Measurements from ENCODE around the gene RYR2. TPM values are rescaled to one million over a fixed set of nuclear protein-coding genes. Genes with fewer than 3 reads are reported as not detected.

The RYR2 gene
- total RNA-seq, 6 experiments from 2014 or later = 0.05 to 0.17 TPM; not detected in 4

- Mint-ChIP-seq H3K4me3 (no peak overlapping the region), H3K36me3 (ENCODE audit: low read depth) (no peaks in the 10 kb centered on the region)
Observed at GRCh38 chr1:237640966-237641365, 599.0 kb downstream of the RYR2 start.

GRCh38 chr1:237650809-237651208, 608.8 kb downstream of the RYR2 start:
- TF ChIP-seq CTCF (IDR thresholded peaks at IDR 0.05) = no peak
- no peaks in the 10 kb centered on the region for H3K36me3 Mint-ChIP-seq (ENCODE audit: low read depth)
- no peaks in the 10 kb centered on the region for H3K27me3 Mint-ChIP-seq (ENCODE audit: insufficient read depth)
- H3K4me3 Mint-ChIP-seq = no peak overlapping the region
- no peaks in the 10 kb centered on the region for H3K4me1 Mint-ChIP-seq (ENCODE audit: low read depth)
- H3K27ac Mint-ChIP-seq = no peak overlapping the region
- no peak for DNase-seq
- H3K9me3 Mint-ChIP-seq = peaks cover 19% of the 10 kb centered on the region

More at GRCh38 chr1:237640966-237641365, 599.0 kb downstream of the RYR2 start:
- H3K4me1 Mint-ChIP-seq (ENCODE audit: low read depth) = no peaks in the 10 kb centered on the region
- DNase-seq = no peak
- no peaks in the 10 kb centered on the region for H3K27me3 Mint-ChIP-seq (ENCODE audit: insufficient read depth)
- TF ChIP-seq CTCF (IDR thresholded peaks at IDR 0.05) = no peak
- peaks cover 21% of the 10 kb centered on the region for H3K9me3 Mint-ChIP-seq
- no peak overlapping the region for H3K27ac Mint-ChIP-seq

- peaks cover 17% of the 10 kb centered on the region for H3K9me3 Mint-ChIP-seq
- no peaks in the 10 kb centered on the region for H3K4me1 Mint-ChIP-seq (ENCODE audit: low read depth)
- no peaks in the 10 kb centered on the region for H3K27me3 Mint-ChIP-seq (ENCODE audit: insufficient read depth)
- H3K36me3 Mint-ChIP-seq (ENCODE audit: low read depth) = no peaks in the 10 kb centered on the region
- no peak overlapping the region for H3K27ac Mint-ChIP-seq
- no peak for TF ChIP-seq CTCF (IDR thresholded peaks at IDR 0.05)
- H3K4me3 Mint-ChIP-seq = no peak overlapping the region
- DNase-seq = no peak
Observed at GRCh38 chr1:237655778-237656177, 613.8 kb downstream of the RYR2 start.

- no peak for TF ChIP-seq CTCF (IDR thresholded peaks at IDR 0.05)
- DNase-seq = no peak
- Mint-ChIP-seq H3K4me1 (ENCODE audit: low read depth) (no peaks in the 10 kb centered on the region), H3K27ac (no peak overlapping the region), H3K27me3 (ENCODE audit: insufficient read depth) (no peaks in the 10 kb centered on the region), H3K36me3 (ENCODE audit: low read depth) (no peaks in the 10 kb centered on the region), H3K9me3 (peaks cover 19% of the 10 kb centered on the region), H3K4me3 (no peak overlapping the region)
Observed at GRCh38 chr1:237664348-237664747, 622.4 kb downstream of the RYR2 start.

GRCh38 chr1:237670302-237670701, 628.3 kb downstream of the RYR2 start:
- no peak overlapping the region for H3K27ac Mint-ChIP-seq

More at GRCh38 chr1:237670302-237670701, 628.3 kb downstream of the RYR2 start:
- peaks cover 11% of the 10 kb centered on the region for H3K9me3 Mint-ChIP-seq
- H3K4me3 Mint-ChIP-seq = no peak overlapping the region
- no peaks in the 10 kb centered on the region for H3K4me1 Mint-ChIP-seq (ENCODE audit: low read depth)
- DNase-seq = no peak
- no peaks in the 10 kb centered on the region; the same call in 1 of the 2 replicates for H3K36me3 Mint-ChIP-seq (ENCODE audit: low read depth)
- 0 out of 2 replicates have a peak, but pooled peaks cover 2% of the 10 kb centered on the region for H3K27me3 Mint-ChIP-seq (ENCODE audit: insufficient read depth)
- TF ChIP-seq CTCF (IDR thresholded peaks at IDR 0.05) = no peak
